HCEC 1CT (cell line): ENCODE data around the gene CITED4.

ENCODE experiments used
- DNase-seq: peaks from one replicate; pipeline ENCODE4 v3.0.0-alpha.2; 2017

CITED4 gene

DNA sequence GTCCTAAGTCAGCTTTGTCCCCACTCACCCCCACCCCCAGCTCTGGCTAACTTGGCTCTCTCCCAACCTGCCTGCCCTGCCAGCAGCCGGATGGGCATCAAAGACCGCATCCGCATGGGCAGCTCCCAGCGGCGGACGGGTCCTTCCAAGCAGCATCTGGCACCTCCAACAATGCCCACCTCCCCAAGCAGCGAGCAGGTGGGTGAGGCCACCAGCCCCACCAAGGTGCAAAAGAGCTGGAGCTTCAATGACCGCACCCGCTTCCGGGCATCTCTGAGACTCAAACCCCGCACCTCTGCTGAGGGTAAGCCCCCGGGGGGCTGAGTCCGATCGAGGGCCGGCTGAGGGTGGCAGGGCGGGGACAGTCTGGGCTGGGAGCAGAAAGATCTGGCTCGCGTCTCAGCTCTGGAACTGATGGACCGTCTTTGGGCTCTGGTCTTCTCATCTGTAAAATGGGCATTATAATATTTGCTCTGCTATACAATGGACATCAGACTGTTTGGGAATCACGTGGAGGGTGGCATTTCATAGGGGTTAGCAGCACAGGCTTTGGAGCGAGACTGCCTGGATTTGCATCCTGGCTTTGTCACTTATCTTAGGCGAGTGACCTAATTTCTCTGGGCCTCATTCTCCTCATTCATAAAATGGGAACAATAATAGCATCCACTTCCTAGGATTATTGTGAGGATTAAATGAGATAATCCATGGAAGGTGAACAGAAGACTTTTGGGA, 31.0 kb downstream of the CITED4 start:
- DNase-seq, result no peak

DNA sequence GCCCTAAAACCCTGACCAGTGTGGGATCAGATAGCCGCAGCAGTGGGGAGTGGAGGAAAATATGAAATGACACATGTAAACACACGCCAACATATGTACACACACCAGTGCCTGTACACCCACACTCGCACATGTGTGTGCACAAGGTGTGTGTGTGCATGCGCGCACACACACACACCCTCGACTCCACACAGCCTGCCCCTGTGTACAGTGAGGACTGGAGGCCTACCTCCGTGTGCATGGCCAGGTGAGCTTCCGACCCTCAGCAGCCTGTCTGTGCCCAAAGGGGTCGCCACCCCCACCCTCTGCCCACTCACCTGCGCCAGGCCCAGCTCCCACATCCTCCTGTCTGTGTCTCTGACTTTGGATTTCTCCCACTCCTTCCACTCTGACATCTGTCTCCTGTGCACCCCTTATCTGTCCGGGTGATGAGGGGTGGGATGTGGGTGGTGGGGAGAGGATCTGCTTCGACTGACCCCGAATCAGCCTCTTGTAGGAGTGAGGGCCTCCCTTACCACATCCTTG, 31.7 kb downstream of the CITED4 start:
- no peak for DNase-seq

- DNase-seq, result no peak
Measured at GRCh38 chr1:40829631-40830245, 32.4 kb downstream of the CITED4 start.

- no peak for DNase-seq
Measured at GRCh38 chr1:40825996-40826395, 36.2 kb downstream of the CITED4 start.

DNA sequence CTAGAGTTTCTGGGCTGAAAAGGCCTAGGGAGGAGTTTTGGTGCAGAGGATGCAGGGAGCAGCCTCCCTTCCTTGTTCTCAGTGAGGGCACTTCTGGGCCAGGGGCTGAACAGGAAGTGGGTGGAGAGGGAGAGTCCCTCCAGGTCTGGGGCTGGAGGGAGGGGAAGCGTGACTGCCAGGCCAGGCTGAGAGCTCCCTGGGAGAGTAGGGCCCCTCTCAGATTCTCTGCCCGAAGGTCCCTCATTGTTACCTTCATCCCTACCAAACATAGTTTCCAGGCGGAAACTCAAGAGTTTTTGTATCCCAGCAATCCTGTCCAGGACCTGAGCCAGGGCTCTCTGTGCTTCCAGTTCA, 36.8 kb downstream of the CITED4 start:
- DNase-seq, result no peak

- DNase-seq, result peak; percentile 25
Measured at GRCh38 chr1:40824591-40825434, 37.4 kb downstream of the CITED4 start.

- DNase-seq, result no peak
Measured at GRCh38 chr1:40823983-40824382, 38.2 kb downstream of the CITED4 start.

DNA sequence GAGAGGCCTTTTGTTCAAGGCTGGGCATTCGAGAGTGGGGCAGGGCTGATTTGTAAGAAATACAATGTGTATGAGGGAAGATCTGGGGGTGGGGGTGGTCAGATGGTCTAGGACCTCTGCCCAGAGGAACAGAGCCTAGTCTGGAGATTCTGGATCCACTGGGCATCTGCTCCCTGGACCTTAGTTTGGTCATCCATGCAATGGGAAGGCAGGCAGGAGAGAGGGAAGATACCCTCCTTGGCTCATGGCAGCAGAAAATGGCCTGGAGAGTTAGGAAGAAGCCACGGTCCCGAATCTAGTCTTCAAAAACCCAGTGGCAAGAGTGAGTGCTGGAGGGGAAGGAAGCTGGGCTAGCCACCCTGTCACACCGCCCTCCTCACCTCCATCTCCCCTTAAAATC, 38.8 kb downstream of the CITED4 start:
- no peak for DNase-seq

DNA sequence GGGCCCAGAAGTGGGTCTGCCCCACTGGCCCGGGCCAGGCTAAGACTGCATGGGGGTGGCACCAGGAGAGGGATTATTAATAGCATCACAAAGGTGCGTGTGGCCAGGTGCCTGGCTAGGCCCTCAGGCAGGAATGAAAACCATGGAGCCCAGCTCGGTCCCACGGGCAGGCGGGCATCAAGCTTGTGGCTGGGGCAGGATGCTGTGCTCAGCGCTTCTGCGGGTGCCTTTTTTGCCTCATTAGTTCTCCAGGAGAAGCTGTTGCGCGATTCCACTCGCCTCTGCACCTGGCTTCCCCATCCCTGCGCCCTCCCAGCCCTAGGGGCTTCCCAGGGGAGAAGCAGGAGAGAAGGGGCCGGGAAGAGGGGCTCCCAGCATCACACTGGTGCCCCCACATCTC, 39.3 kb downstream of the CITED4 start:
- DNase-seq, result no peak

DNA sequence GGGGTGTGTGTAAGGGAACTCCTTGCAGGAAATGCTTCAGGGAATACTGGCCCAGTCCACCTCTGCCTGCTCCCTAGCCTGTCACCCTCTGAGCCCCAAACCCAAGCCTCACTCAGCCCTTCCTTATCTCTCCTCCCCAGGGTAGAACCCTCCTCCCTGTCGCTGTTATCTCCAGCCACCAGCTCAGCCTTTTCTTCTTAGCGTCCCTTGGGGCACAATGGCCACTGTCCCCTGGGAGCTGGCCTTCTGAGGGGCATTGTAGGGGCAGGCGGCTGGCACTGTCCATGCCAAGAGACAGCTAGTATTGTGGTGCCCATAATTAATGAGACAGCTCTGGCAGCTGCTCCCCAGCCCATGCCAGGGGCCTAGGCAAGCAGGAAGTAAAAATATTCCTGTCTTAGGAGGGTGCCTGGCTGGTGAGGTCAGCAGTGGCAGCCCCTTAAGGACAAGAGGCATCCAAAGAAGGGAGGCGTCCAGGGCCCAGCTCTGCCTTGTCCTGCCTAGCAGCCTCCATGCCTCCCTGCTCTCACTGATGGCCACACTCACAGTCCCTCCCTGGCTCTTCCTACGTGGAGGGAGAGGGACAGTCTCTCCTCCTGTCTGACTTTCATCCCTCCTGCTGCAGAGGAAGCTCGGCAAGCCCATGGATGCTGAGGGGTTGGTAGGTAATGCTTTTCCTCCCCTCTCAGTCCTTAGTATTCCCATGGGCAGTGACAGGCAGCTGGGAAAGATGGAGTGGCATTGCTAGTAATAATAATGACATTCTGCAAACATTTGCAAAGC, 41.1 kb downstream of the CITED4 start:
- no peak for DNase-seq

DNA sequence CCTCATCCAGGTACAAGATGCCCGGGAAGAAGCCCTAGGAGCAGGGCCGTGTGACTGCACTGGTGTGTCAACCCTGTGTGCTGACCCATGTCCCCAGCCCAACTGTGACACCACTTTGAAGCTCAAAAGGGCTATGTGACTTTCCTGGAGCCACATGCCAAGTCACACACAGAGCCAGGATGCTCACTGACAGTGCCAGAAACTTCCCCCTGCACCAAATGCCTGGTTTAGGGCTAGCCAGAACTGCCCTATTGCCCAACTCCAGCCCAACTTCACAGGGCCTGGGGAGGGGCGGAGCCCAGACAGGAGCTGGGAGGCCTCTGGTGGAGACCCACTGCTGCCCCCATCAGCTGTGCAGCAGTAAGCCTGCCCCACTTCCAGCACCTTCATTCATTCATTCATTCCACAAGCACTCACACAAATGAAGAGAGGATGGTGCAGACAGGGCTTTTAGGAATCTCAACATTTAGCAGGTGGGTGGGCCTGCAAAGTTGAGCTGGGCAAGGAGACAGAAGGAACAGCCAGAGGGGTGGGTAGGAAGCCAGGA, 41.8 kb downstream of the CITED4 start:
- no peak for DNase-seq

DNA sequence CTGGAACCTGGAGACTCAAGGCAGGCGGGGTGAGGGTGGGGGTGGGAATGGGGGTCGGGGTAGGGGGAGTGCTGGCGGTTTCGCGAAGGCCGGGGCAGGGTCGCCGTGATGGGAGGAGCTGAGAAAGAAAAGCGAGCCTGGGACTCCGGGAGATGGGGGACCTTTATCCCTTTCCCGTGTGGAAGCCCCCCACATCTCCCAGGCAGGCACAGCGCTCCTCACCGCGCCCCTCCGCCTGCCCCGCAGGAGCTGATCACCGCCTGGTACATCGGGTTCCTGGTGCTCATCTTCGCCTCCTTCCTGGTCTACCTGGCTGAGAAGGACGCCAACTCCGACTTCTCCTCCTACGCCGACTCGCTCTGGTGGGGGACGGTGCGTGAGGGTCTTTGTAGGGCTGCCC, 43.1 kb downstream of the CITED4 start:
- DNase-seq, result no peak

DNA sequence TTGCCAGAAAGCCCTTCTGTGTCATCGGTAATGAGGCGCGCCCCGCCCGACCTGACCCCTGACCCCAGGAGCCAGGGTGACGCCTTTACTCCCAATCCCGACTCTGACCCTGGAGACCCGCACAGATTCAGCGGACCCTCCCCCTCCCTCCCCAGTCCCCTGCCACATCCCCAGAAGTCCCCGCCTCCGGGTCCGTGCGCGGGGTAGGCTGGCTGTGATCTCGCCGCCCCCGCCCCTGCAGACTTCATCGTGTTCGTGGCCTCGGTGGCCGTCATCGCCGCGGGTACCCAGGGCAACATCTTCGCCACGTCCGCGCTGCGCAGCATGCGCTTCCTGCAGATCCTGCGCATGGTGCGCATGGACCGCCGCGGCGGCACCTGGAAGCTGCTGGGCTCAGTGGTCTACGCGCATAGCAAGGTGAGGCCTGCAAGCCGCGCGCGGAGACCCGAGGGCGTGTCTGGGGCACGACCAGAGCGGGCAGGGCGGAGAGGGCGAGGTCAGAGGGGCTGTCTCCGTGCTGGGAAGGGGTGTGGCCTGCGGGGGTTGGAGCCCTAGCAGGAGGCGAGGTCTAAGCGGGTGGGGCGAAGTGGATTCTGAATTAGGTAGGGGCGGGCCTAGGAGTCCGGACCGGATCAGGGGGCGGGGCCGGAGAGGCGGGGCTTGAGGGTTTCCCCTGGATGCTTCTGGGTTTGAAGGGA, 43.8 kb downstream of the CITED4 start:
- DNase-seq, result no peak

GRCh38 chr1:40817791-40818263, 44.3 kb downstream of the CITED4 start:
- DNase-seq, result no peak

GRCh38 chr1:40815420-40815819, 46.7 kb downstream of the CITED4 start:
- no peak for DNase-seq
